Activated CD8-positive, alpha-beta memory T cell treated with anti-CD3 and anti-CD28 coated beads for 48 hours (primary cell): ENCODE data around the gene PDIA5.

ENCODE experiments used
- DNase-seq, 3 experiments: peaks; one replicate each; pipeline ENCODE4 v3.0.0-alpha.2; 2020; ENCODE audit warnings: low read depth in 2 of 3, low spot score in 2 of 3

Gene PDIA5

GRCh38 chr3:123070510-123070909, 3.7 kb downstream of the PDIA5 start:
- no peak for DNase-seq

- DNase-seq = no peak
These were observed 4.3 kb downstream of the PDIA5 start for GRCh38 chr3:123071146-123071545.

DNA sequence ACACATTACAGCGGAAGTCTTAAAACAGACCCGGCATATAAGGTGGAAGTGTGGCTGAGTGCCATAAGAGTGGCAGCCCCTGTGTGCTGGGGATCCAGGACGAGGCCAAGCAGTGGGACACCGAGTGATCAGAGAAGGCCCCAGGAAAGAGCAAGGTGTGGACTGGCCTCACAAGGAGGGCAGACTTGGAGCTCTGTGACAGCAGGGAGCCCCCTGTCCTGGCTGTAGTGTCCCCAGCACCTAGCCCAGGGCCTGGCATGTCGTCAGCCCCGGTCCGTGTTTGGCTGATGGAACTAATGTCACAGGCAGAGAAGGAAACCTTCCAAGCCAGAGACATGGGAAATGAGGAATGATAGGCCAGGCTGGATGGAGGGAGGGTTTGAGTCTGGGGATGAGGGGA, 4.8 kb downstream of the PDIA5 start:
- DNase-seq = no peak

- no peak for DNase-seq
These were observed 5.3 kb downstream of the PDIA5 start for GRCh38 chr3:123072152-123072551.

- DNase-seq = no peak
These were observed 5.7 kb downstream of the PDIA5 start for GRCh38 chr3:123072564-123072963.

DNA sequence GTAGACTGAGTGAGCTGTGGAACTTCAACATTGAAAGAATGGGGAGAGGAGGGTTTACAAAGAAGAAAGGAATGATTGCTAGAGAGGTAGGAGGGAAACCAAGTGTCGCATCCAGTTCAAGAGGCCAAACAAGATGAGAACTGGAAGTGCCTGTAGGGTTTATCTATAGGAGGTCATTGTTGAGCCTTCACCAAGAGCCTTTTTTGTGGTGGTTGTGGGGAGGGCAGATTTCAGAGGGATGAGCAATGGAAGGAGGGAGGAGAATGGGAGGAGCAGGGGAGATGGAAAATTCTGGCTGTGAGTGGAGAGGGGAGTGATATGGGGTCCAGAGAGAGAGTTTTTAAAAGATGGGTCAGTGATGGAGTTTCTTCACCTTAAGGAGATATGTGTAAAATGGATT, 8.5 kb downstream of the PDIA5 start:
- DNase-seq = no peak

DNA sequence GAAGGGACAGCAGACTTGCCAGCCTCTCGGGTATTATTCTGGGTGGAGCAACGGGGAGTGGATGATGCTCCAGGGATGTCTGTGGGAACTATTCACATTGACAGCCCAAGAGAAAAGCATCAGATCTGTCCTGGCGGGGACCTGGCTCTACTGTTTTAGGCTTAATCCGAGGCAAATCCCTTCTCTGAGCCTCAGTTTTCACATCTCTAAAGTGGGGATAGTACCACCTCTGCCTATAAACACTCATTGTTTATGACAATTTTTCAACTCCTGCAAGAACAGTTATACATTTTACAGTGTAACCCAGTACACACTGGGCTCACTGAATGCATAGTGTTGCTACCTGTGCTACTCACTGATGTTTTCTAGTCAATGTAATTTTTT, 9.3 kb downstream of the PDIA5 start:
- DNase-seq = no peak

- no peak for DNase-seq
These were observed 9.9 kb downstream of the PDIA5 start for GRCh38 chr3:123076496-123077418.

- no peak for DNase-seq
These were observed 11.3 kb downstream of the PDIA5 start for GRCh38 chr3:123078101-123078500.

DNA sequence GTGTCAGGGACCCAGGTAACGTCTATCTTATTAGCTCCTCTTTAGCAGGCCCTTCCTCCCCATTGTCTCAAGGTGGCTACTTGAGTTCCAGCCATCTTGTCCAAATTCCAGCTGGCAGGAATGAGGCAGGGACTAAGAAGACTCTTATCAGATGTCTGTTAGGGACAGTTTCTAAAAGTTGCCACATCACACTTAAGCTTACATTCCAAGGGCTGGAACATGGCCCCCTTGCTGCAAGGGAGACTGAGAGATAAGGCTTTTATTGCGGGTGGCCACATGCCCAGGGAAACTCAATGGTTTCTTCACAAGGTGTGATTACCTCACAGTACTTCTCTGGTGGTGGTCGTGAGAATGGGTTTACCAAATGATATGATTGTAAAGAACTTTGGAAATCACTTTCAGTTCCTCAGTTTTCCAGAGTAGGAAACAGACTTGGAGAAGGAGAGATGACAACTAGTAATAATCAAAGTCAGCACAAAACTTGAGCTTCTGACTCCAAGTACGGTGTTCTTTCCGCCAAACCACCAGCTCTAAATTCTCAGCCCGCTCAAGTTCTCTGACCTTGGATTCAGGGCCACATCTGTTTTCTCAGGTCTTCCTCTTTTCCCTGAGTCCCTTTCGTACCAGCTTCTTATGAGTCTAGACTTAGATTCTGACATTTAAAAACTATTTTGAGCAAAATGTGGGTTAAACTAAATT, 14.2 kb downstream of the PDIA5 start:
- no peak for DNase-seq

- DNase-seq = no peak
These were observed 15.0 kb downstream of the PDIA5 start for GRCh38 chr3:123081718-123082369.

DNA sequence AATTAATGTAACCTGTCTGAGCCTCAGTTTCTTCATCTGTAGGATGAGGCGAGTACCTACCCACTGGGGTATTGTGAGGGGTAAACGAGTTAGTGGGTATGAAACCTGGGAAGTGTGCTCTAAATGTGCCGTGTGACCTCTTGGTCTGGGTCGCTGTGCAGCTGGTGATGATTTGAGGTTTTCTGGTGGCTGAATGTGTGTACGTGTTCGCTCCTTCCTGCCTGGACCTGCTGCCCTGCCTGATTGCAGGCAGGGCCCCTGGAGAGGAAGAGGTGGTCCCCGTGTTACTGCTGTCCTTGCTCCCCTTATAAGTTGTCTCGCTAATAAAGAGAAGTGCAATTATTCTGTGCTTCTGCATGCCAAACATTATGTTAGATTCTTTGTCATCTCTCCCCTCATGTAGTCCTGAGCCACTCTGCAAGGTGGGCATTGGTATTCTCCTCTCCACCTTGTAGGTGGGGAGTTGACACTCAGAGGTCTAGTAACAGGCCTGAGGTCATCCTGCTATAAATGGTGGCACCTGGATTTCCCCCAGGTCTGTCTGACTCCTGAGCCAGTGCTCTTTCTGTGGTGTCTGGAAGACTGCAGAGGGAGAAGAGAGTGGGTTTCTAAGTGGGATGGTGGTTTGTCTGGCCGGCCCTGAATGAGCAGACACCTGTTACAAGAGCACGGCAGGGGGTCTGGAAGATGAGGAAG, 15.7 kb downstream of the PDIA5 start:
- no peak for DNase-seq

DNA sequence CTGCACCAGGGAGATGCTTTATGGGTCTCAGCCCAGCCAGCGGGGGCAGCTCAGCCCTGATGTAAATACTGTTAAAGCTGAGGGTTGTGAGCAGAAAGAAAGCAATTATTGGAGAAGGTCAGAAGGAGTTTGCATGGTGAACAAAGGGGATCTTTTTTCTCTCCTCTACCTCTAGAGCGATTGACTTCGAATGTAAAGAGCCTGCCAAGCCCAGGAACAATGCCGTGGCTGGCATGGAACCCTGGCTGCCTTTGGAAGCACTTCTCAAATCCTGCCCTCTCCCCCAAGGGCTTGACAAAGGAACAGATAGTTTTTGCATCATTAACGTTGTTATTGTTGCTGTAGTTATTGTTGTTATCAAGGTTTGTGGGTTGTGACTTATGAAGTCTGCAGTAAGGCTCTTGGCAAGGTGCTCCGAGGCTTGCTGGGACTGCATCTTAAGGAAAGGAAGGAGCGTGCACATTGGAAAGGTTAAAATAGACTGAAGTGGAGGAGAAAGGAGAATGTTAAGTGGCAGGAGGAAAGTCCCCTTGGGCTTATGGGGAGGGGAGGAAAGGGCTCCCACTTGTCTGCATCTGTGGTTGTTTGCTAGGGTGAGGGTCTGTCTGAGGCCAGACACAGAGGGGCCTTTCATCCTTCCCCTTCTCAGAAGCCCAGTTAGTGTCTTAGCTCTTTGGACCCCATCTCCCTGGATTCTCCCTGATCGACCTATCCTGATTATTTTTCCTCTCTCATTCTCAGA, 16.7 kb downstream of the PDIA5 start:
- DNase-seq = no peak

DNA sequence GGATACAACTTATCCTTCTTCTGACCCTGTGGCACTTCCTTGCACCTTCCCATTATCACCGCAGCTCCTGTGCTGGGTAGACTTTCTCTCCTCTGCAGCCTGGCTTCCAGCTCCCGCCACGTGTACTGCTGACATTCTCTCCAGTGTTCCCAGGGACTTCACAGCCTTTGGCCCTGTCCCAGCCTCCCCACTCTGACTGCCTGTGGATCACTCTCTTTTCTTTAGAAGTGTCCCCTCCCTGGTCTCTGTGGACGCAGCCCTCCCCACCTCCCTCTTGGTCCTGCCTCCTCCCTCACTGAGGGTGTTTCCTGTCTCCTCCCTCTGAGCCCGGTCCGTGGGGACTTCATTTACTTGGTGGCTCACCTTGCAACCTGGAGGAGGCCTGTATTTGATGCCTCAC, 17.4 kb downstream of the PDIA5 start:
- no peak for DNase-seq

- no peak for DNase-seq
These were observed 18.0 kb downstream of the PDIA5 start for GRCh38 chr3:123084738-123085237.

- DNase-seq = no peak
These were observed 18.6 kb downstream of the PDIA5 start for GRCh38 chr3:123085293-123085931.

DNA sequence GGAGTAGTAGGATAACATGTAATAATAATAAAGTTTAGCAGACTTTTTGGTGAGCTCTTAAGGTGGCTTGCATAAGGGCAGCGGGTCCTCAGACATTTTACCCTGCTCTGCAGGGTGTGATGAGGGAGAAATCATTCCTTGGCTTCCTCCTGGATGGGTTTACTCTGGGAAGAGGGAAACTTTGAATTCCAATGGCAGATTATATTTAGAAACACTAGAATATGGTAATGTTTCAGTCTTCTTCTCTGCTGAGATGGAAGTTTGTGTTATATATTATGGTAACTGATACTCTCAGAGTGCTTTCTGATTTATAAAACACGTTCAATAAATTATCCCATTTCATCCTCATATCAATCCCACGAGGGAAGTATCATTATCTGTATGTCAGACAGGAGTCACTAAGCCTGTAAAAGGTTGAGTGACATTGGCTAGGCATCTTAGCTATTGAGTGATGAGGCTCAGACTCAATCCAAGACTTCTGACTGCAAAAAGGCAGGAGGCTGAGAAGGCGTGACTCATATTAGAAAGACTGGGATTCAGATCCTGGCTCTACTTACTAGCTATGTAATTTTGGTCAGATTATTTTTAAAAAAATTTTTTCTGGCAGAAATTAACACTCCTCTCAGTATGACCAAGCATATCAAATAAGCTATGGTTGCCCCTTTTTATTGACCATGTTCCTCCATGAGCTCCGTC, 19.3 kb downstream of the PDIA5 start:
- no peak for DNase-seq

- DNase-seq = no peak
These were observed 21.6 kb downstream of the PDIA5 start for GRCh38 chr3:123088387-123088786.

DNA sequence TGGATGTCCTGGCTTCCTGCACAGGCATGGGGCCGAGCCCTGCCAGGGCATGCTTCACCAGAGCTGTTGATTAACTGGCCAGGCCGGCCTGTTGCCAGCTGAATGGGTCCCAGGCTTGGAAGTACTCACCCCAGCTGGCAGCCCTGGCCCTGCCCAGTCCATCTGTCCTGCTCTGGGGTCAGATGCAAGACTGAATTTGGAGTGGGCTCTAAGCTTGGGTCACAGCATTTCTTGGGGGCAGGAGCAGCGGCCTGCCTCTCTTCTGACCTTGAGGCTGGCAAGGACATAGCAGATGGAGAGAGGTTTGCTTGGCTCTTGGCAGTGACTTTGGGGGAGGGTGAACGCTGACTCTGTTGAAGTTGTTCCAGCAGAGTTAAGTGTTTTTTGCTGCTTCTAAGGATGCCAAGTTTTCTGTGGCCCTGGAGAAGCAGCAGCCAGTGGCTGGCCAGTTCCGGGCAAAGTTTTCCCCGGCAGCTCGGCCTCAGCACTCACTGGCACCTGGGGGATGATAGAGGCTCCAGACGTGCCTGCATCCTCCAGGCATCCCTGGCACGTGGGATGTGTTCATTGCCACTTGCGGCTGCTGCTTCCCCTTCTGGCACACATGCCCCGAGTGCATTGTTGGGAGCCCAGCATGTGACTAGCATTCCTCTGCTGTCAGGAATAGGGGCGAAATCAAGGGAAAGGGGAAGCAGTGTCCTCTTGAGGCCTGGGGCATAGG, 22.9 kb downstream of the PDIA5 start:
- no peak for DNase-seq
